ENCODE measurements around the gene CEP57L1.

GRCh38 chr6:109093732-109094415, 1.4 kb upstream of the CEP57L1 start:
- no peak for TF ChIP-seq CTCF (IDR thresholded peaks at IDR 0.05)
- TF ChIP-seq POLR2A (IDR thresholded peaks at IDR 0.05) = no peak

Measured in Peyer's patch (tissue), 4 donors.